HEK293 (cell line): ENCODE results near the gene CLNK.

Experiments used
- CTCF ChIA-PET: fragments of 350-600 bp; formaldehyde crosslinking; extraction: SDS; loops from one replicate; lab custom pipeline; 2021; ENCODE audit warnings: antibody characterized with exemption; lab: Yijun Ruan, JAX
- POLR2A ChIA-PET: fragments of 300-600 bp; formaldehyde crosslinking; extraction: SDS; loops from one replicate; lab custom pipeline; 2020; ENCODE audit warnings: antibody characterized with exemption, inconsistent platforms; lab: Yijun Ruan, JAX
- H3K27ac ChIP-seq: fragments of 200-500 bp; sonication (Bioruptor generic); 2 replicates; pipeline ENCODE4 v1.5.1; 2014; ENCODE audit warnings: low read depth, low read length, control low read depth, inconsistent platforms; ENCODE audit errors: extremely low read depth
- H3K36me3 ChIP-seq, 2 experiments: fragments of 200-500 bp in 1 of 2; sonication (Bioruptor generic) in 1 of 2; 1 replicate in 1 of 2; 2 replicates in 1 of 2; pipeline ENCODE4 v1.5.1; 2014 to 2017; ENCODE audit warnings: inconsistent platforms in 2 of 2, low read length in 2 of 2; ENCODE audit not compliant: control insufficient read depth in 2 of 2, insufficient read depth in 1 of 2
- H3K4me1 ChIP-seq: fragments of 200-500 bp; sonication (Bioruptor generic); 2 replicates; pipeline ENCODE4 v1.5.1; 2014; ENCODE audit warnings: mild to moderate bottlenecking, low read length, inconsistent platforms; ENCODE audit not compliant: control insufficient read depth, insufficient read depth
- H3K4me3 ChIP-seq: 2 replicates; pipeline ENCODE4 v1.5.1; 2011; ENCODE audit warnings: low read depth, mild to moderate bottlenecking, control low read depth, low read length, moderate library complexity
- H3K9me3 ChIP-seq: fragments of 200-500 bp; sonication (Bioruptor generic); 2 replicates; pipeline ENCODE4 v1.5.1; 2014; ENCODE audit warnings: low read depth, low read length, inconsistent platforms; ENCODE audit not compliant: control insufficient read depth, insufficient read depth
- AEBP2 ChIP-seq: fragments of 450-650 bp; formaldehyde crosslinking; IDR thresholded peaks from 2 replicates; pipeline ENCODE4 v1.5.1; 2016; ENCODE audit warnings: missing biosample characterization, missing genetic modification characterization, borderline replicate concordance
- GLIS2 ChIP-seq: fragments of 450-650 bp; formaldehyde crosslinking; IDR thresholded peaks from 2 replicates; pipeline ENCODE4 v1.5.1; 2016; ENCODE audit warnings: missing biosample characterization, missing genetic modification characterization
- HOXA7 ChIP-seq: sonication (generic); formaldehyde crosslinking; IDR thresholded peaks from 2 replicates; pipeline ENCODE4 v1.8.1; 2022; ENCODE audit warnings: missing genetic modification reagents, borderline replicate concordance
- IKZF3 ChIP-seq: fragments of 450-650 bp; IDR thresholded peaks from 2 replicates; pipeline ENCODE4 v1.5.0; 2018; ENCODE audit warnings: missing biosample characterization, mild to moderate bottlenecking, missing genetic modification characterization, moderate library complexity
- MEIS1 ChIP-seq: sonication (generic); formaldehyde crosslinking; IDR thresholded peaks from 2 replicates; pipeline ENCODE4 v1.8.1; 2022; ENCODE audit warnings: missing genetic modification reagents, mild to moderate bottlenecking, borderline replicate concordance
- PATZ1 ChIP-seq: fragments of 450-650 bp; formaldehyde crosslinking; IDR thresholded peaks from 2 replicates; pipeline ENCODE4 v1.5.1; 2016; ENCODE audit warnings: missing biosample characterization, missing genetic modification characterization
- PRDM1 ChIP-seq: fragments of 450-650 bp; formaldehyde crosslinking; IDR thresholded peaks from 2 replicates; pipeline ENCODE4; 2016; ENCODE audit warnings: missing biosample characterization, missing genetic modification characterization
- RBAK ChIP-seq: fragments of 450-650 bp; formaldehyde crosslinking; IDR thresholded peaks from 2 replicates; pipeline ENCODE4 v1.5.1; 2016; ENCODE audit warnings: missing biosample characterization, missing genetic modification characterization
- YY1 ChIP-seq: fragments of 450-650 bp; formaldehyde crosslinking; IDR thresholded peaks from 2 replicates; pipeline ENCODE4 v1.5.1; 2018; ENCODE audit warnings: missing biosample characterization, missing genetic modification characterization
- ZNF10 ChIP-seq: fragments of 450-650 bp; formaldehyde crosslinking; IDR thresholded peaks from 2 replicates; pipeline ENCODE4 v1.5.1; 2017; ENCODE audit warnings: missing biosample characterization, missing genetic modification characterization
- ZNF132 ChIP-seq: fragments of 450-650 bp; formaldehyde crosslinking; IDR thresholded peaks from 2 replicates; pipeline ENCODE4 v1.5.1; 2017; ENCODE audit warnings: missing biosample characterization, missing genetic modification characterization, borderline replicate concordance
- ZNF157 ChIP-seq: fragments of 450-650 bp; formaldehyde crosslinking; IDR thresholded peaks from 2 replicates; pipeline ENCODE4 v1.5.1; 2016; ENCODE audit warnings: missing biosample characterization, missing genetic modification characterization
- ZNF302 ChIP-seq: fragments of 450-650 bp; formaldehyde crosslinking; IDR thresholded peaks from 2 replicates; pipeline ENCODE4 v1.5.1; 2016; ENCODE audit warnings: missing biosample characterization, missing genetic modification characterization, low read depth
- ZNF391 ChIP-seq: fragments of 450-650 bp; formaldehyde crosslinking; IDR thresholded peaks from 2 replicates; pipeline ENCODE4 v1.5.1; 2016; ENCODE audit warnings: low read depth, missing biosample characterization, missing genetic modification characterization, borderline replicate concordance
- ZNF426 ChIP-seq: fragments of 450-650 bp; formaldehyde crosslinking; IDR thresholded peaks from 2 replicates; pipeline ENCODE4 v1.5.1; 2017; ENCODE audit warnings: missing biosample characterization, missing genetic modification characterization, mild to moderate bottlenecking, inconsistent platforms, moderate library complexity
- ZNF433 ChIP-seq: fragments of 450-650 bp; formaldehyde crosslinking; IDR thresholded peaks from 2 replicates; pipeline ENCODE4 v1.5.1; 2016; ENCODE audit warnings: missing biosample characterization, missing genetic modification characterization, low read depth
- ZNF530 ChIP-seq: fragments of 450-650 bp; formaldehyde crosslinking; IDR thresholded peaks from 2 replicates; pipeline ENCODE4 v1.5.1; 2016; ENCODE audit warnings: low read depth, missing biosample characterization, missing genetic modification characterization
- ZNF544 ChIP-seq: fragments of 450-650 bp; formaldehyde crosslinking; IDR thresholded peaks from 2 replicates; pipeline ENCODE4 v1.5.0; 2017; ENCODE audit warnings: missing biosample characterization, missing genetic modification characterization
- ZNF548 ChIP-seq: fragments of 450-650 bp; formaldehyde crosslinking; IDR thresholded peaks from 2 replicates; pipeline ENCODE4 v1.5.1; 2016; ENCODE audit warnings: missing biosample characterization, missing genetic modification characterization
- ZNF558 ChIP-seq: fragments of 450-650 bp; formaldehyde crosslinking; IDR thresholded peaks from 2 replicates; pipeline ENCODE4 v1.5.1; 2016; ENCODE audit warnings: missing biosample characterization, missing genetic modification characterization
- ZNF623 ChIP-seq: fragments of 450-650 bp; formaldehyde crosslinking; IDR thresholded peaks from 2 replicates; pipeline ENCODE4 v1.5.1; 2016; ENCODE audit warnings: missing biosample characterization, missing genetic modification characterization
- ZNF707 ChIP-seq: fragments of 450-650 bp; formaldehyde crosslinking; IDR thresholded peaks from 2 replicates; pipeline ENCODE4 v1.5.1; 2016; ENCODE audit warnings: missing biosample characterization, missing genetic modification characterization
- ZSCAN30 ChIP-seq: fragments of 450-650 bp; IDR thresholded peaks from 2 replicates; pipeline ENCODE4 v1.5.1; 2018; ENCODE audit warnings: missing biosample characterization, mild to moderate bottlenecking, missing genetic modification characterization, moderate library complexity
- ZXDB ChIP-seq: fragments of 450-650 bp; formaldehyde crosslinking; IDR thresholded peaks from 2 replicates; pipeline ENCODE4 v1.5.1; 2016; ENCODE audit warnings: missing biosample characterization, missing genetic modification characterization
- TF ChIP-seq, protein P1 (sequence below): fragments of 450-650 bp; formaldehyde crosslinking; IDR thresholded peaks from 2 replicates; pipeline ENCODE4 v1.5.1; 2016; ENCODE audit warnings: missing biosample characterization, missing genetic modification characterization

CLNK gene

GRCh38 chr4:10698172-10698571 lies 13.6 kb upstream of the CLNK start:
- no peaks in the 10 kb centered on the region for H3K4me1 ChIP-seq

DNA sequence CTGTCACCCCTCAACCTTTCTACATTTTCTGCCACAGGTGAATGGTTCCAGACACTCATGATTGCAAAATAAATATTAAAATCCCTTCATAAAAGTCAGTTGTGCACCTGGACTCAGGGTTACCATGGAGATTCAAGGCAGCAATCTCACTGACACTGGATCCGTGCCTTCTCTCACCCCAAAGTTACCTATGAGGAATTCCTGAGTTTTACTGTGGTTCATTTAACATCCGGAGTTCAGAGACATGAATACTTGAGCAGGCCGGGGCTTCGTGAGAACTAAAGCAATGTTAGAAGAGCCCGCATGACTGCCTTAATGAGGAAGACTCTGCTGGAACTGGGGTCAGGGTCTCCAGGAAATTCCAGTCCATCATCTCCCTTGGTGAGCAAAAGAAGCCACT lies 12.5 kb upstream of the CLNK start:
- ChIA-PET POLR2A (no interaction called here), CTCF (no interaction called here)
- H3K36me3 ChIP-seq: no peaks in the 10 kb centered on the region
- TF ChIP-seq ZSCAN30 (no peak), ZNF558 (tag by site-specific recombination) (no peak), ZNF548 (no peak), ZNF391 (tag by site-specific recombination) (no peak), ZXDB (no peak), ZNF433 (no peak), ZNF302 (tag by site-specific recombination) (no peak), ZNF10 (no peak), PATZ1 (tag by site-specific recombination) (no peak), HOXA7 (CRISPR knock-in tag) (no peak), MEIS1 (CRISPR knock-in tag) (no peak), AEBP2 (tag by site-specific recombination) (no peak), ZNF530 (tag by site-specific recombination) (no peak), PRDM1 (tag by site-specific recombination) (no peak), YY1 (tag by site-specific recombination) (no peak), GLIS2 (tag by site-specific recombination) (no peak), ZNF132 (tag by site-specific recombination) (no peak), IKZF3 (no peak)
- TF ChIP-seq, protein P1, sequence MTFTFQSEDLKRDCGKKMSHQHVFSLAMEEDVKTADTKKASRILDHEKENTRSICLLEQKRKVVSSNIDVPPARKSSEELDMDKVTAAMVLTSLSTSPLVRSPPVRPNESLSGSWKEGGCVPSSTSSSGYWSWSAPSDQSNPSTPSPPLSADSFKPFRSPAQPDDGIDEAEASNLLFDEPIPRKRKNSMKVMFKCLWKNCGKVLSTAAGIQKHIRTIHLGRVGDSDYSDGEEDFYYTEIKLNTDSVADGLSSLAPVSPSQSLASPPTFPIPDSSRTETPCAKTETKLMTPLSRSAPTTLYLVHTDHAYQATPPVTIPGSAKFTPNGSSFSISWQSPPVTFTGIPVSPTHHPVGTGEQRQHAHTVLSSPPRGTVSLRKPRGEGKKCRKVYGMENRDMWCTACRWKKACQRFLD (tag by site-specific recombination): no peak
- no peaks in the 10 kb centered on the region for H3K4me1 ChIP-seq
- no peaks in the 10 kb centered on the region for H3K9me3 ChIP-seq
- H3K4me3 ChIP-seq: no peak overlapping the region
- no peak overlapping the region for H3K27ac ChIP-seq

More at GRCh38 chr4:10698172-10698571, 13.6 kb upstream of the CLNK start:
- Histone ChIP-seq H3K36me3 (no peaks in the 10 kb centered on the region), H3K27ac (no peak overlapping the region)
- no peak for TF ChIP-seq ZNF544 (tag by site-specific recombination)
- no peak for TF ChIP-seq ZNF426 (tag by site-specific recombination)
- no peak for TF ChIP-seq ZNF707 (tag by site-specific recombination)
- no peak for TF ChIP-seq RBAK
- no peak for TF ChIP-seq ZNF623 (tag by site-specific recombination)
- no peak for TF ChIP-seq ZNF157 (tag by site-specific recombination)
- TF ChIP-seq, all 188 proteins: peak for 0
- ChIA-PET POLR2A (no interaction called here), CTCF (no interaction called here)
- Histone ChIP-seq H3K9me3 (no peaks in the 10 kb centered on the region), H3K4me3 (no peak overlapping the region)
